ENCODE measurements around the gene LY6G5B. TPM values are rescaled to one million over a fixed set of nuclear protein-coding genes. Genes with fewer than 3 reads are reported as not detected.
"Not testable (repeated sequence)": the region's sequence is repeated elsewhere in the genome, so short reads cannot be mapped to it uniquely, and the experiment has no call there.

The LY6G5B gene
- total and polyA plus RNA-seq, 2 experiments from 2014 or later, result 7.9 to 8.4 TPM

DNA sequence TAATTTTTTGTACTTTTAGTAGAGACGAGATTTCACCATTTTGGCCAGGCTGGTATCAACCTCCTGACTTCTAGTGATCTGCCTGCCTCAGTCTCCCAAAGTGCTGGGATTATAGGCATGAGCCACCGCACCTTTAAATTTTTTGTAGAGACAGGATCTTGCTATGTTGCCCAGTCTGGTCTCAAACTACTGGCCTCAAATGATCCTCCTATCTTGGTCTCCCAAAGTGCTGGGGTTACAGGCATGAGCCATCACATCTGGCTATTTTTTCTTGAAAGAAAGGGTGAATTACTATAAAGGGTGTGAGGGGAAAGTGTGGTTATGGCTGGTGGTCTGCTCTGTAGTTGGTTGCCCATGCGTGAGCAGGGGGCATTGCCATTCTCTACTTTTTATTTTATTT is 38.4 kb downstream of the LY6G5B start (continued):
- no peak for TF ChIP-seq CREB1 (CRISPR knock-in tag; IDR thresholded peaks at IDR 0.05; ENCODE audit: low read depth)

DNA sequence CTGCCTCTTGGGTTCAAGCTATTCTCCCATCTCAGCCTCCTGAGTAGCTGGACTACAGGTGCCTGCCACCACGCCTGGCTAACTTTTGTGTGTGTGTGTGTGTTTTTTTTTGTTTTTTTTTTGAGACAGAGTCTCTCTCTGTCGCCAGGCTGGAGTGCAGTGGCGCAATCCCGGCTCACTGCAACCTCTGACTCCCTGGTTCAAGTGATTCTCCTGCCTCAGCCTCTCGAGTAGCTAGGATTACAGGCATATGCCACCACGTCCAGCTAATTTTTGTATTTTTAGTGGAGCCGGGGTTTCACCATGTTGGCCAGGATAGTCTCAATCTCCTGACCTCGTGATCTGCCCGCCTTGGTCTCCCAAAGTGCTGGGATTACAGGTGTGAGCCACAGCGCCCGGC is 39.4 kb downstream of the LY6G5B start:
- H3K79me2 ChIP-seq (replicated peaks; ENCODE audit: insufficient read depth); H3K9me2 ChIP-seq (ENCODE audit: insufficient read depth); ATAC-seq; H3K4me2 ChIP-seq; H3K27ac ChIP-seq (ENCODE audit: low read depth); H3K27me3 ChIP-seq (ENCODE audit: insufficient read depth); H3K4me3 ChIP-seq; H3K36me3 ChIP-seq (ENCODE audit: insufficient read depth); H3K9me3 Mint-ChIP-seq; DNase-seq (ENCODE audit: low spot score); H3K27ac Mint-ChIP-seq; H3F3A ChIP-seq (replicated peaks; ENCODE audit: low read depth); H4K20me1 ChIP-seq (replicated peaks; ENCODE audit: insufficient read depth); H3K36me3 Mint-ChIP-seq (ENCODE audit: low read depth); H3K4me3 Mint-ChIP-seq; H2AFZ ChIP-seq: not testable (repeated sequence)
- peaks cover 15% of the 10 kb centered on the region for H3K27me3 Mint-ChIP-seq (ENCODE audit: insufficient read depth, low read depth, poor library complexity)
- peaks cover 18% of the 10 kb centered on the region for H3K4me1 Mint-ChIP-seq
- peaks cover 11% of the 10 kb centered on the region for H3K4me1 ChIP-seq (ENCODE audit: insufficient read depth)

DNA sequence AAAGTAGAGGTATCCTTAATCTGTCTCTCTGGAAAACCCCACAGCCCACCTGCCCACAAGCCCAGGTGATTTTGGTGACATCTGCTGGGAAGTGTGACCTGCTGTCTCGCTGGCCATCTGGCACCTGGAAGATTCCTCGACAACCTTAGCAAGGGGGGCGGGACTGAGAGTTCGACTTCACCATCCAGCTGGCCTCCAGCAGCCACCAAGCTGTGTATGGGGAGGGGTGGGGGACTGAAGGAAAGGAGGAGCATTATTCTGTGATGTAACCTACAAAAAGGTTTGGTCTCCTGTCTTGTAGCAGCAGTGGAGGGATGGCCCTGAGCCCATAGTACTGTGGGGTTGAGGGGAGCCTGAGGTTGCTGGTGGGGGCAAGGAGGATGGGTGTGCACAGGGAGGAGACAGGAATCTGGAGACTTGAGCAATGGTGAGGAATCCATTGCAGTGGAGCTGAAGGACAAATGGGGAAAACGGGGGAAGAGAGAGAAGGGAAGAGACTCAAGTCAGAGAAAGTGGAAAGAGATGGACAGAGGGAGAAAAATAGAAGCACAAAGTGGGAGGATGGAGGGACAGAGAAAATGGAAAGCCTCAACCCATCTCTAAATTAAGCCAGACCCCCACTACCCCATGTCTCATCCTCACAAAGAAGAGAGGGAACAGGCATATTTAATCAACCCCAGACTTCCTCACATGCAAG is 40.9 kb downstream of the LY6G5B start:
- Mint-ChIP-seq H3K4me3 (no peak overlapping the region), H3K4me1 (peaks cover 24% of the 10 kb centered on the region), H3K27ac (no peak overlapping the region), H3K9me3 (no peaks in the 10 kb centered on the region), H3K36me3 (ENCODE audit: low read depth) (no peaks in the 10 kb centered on the region), H3K27me3 (ENCODE audit: insufficient read depth, low read depth, poor library complexity) (peaks cover 19% of the 10 kb centered on the region)
- Histone ChIP-seq H3F3A (replicated peaks; ENCODE audit: low read depth) (no peaks in the 10 kb centered on the region), H3K4me3 (no peak overlapping the region), H4K20me1 (replicated peaks; ENCODE audit: insufficient read depth) (no peaks in the 10 kb centered on the region), H3K9me2 (ENCODE audit: insufficient read depth) (no peaks in the 10 kb centered on the region), H2AFZ (no peak overlapping the region), H3K36me3 (ENCODE audit: insufficient read depth) (no peaks in the 10 kb centered on the region), H3K79me2 (replicated peaks; ENCODE audit: insufficient read depth) (no peaks in the 10 kb centered on the region), H3K27me3 (ENCODE audit: insufficient read depth) (no peaks in the 10 kb centered on the region), H3K4me2 (no peak overlapping the region), H3K4me1 (ENCODE audit: insufficient read depth) (peaks cover 20% of the 10 kb centered on the region), H3K27ac (ENCODE audit: low read depth) (no peak overlapping the region)
- no peak for DNase-seq (ENCODE audit: low spot score)
- no peak for ATAC-seq
- TF ChIP-seq, protein P1, sequence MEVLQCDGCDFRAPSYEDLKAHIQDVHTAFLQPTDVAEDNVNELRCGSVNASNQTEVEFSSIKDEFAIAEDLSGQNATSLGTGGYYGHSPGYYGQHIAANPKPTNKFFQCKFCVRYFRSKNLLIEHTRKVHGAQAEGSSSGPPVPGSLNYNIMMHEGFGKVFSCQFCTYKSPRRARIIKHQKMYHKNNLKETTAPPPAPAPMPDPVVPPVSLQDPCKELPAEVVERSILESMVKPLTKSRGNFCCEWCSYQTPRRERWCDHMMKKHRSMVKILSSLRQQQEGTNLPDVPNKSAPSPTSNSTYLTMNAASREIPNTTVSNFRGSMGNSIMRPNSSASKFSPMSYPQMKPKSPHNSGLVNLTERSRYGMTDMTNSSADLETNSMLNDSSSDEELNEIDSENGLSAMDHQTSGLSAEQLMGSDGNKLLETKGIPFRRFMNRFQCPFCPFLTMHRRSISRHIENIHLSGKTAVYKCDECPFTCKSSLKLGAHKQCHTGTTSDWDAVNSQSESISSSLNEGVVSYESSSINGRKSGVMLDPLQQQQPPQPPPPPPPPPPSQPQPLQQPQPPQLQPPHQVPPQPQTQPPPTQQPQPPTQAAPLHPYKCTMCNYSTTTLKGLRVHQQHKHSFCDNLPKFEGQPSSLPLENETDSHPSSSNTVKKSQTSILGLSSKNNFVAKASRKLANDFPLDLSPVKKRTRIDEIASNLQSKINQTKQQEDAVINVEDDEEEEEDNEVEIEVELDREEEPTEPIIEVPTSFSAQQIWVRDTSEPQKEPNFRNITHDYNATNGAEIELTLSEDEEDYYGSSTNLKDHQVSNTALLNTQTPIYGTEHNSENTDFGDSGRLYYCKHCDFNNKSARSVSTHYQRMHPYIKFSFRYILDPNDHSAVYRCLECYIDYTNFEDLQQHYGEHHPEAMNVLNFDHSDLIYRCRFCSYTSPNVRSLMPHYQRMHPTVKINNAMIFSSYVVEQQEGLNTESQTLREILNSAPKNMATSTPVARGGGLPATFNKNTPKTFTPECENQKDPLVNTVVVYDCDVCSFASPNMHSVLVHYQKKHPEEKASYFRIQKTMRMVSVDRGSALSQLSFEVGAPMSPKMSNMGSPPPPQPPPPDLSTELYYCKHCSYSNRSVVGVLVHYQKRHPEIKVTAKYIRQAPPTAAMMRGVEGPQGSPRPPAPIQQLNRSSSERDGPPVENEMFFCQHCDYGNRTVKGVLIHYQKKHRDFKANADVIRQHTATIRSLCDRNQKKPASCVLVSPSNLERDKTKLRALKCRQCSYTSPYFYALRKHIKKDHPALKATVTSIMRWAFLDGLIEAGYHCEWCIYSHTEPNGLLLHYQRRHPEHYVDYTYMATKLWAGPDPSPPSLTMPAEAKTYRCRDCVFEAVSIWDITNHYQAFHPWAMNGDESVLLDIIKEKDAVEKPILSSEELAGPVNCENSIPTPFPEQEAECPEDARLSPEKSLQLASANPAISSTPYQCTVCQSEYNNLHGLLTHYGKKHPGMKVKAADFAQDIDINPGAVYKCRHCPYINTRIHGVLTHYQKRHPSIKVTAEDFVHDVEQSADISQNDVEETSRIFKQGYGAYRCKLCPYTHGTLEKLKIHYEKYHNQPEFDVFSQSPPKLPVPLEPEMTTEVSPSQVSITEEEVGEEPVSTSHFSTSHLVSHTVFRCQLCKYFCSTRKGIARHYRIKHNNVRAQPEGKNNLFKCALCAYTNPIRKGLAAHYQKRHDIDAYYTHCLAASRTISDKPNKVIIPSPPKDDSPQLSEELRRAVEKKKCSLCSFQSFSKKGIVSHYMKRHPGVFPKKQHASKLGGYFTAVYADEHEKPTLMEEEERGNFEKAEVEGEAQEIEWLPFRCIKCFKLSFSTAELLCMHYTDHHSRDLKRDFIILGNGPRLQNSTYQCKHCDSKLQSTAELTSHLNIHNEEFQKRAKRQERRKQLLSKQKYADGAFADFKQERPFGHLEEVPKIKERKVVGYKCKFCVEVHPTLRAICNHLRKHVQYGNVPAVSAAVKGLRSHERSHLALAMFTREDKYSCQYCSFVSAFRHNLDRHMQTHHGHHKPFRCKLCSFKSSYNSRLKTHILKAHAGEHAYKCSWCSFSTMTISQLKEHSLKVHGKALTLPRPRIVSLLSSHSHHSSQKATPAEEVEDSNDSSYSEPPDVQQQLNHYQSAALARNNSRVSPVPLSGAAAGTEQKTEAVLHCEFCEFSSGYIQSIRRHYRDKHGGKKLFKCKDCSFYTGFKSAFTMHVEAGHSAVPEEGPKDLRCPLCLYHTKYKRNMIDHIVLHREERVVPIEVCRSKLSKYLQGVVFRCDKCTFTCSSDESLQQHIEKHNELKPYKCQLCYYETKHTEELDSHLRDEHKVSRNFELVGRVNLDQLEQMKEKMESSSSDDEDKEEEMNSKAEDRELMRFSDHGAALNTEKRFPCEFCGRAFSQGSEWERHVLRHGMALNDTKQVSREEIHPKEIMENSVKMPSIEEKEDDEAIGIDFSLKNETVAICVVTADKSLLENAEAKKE (CRISPR knock-in tag; IDR thresholded peaks at IDR 0.05), result no peak
- TF ChIP-seq, protein P2, sequence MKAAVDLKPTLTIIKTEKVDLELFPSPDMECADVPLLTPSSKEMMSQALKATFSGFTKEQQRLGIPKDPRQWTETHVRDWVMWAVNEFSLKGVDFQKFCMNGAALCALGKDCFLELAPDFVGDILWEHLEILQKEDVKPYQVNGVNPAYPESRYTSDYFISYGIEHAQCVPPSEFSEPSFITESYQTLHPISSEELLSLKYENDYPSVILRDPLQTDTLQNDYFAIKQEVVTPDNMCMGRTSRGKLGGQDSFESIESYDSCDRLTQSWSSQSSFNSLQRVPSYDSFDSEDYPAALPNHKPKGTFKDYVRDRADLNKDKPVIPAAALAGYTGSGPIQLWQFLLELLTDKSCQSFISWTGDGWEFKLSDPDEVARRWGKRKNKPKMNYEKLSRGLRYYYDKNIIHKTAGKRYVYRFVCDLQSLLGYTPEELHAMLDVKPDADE (IDR thresholded peaks at IDR 0.05), result no peak
- TF ChIP-seq ZNF331 (CRISPR knock-in tag; IDR thresholded peaks at IDR 0.05; ENCODE audit: low read depth), result no peak
- TF ChIP-seq, protein P3, sequence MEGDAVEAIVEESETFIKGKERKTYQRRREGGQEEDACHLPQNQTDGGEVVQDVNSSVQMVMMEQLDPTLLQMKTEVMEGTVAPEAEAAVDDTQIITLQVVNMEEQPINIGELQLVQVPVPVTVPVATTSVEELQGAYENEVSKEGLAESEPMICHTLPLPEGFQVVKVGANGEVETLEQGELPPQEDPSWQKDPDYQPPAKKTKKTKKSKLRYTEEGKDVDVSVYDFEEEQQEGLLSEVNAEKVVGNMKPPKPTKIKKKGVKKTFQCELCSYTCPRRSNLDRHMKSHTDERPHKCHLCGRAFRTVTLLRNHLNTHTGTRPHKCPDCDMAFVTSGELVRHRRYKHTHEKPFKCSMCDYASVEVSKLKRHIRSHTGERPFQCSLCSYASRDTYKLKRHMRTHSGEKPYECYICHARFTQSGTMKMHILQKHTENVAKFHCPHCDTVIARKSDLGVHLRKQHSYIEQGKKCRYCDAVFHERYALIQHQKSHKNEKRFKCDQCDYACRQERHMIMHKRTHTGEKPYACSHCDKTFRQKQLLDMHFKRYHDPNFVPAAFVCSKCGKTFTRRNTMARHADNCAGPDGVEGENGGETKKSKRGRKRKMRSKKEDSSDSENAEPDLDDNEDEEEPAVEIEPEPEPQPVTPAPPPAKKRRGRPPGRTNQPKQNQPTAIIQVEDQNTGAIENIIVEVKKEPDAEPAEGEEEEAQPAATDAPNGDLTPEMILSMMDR (conservative IDR thresholded peaks at IDR 0.05; ENCODE audit: low read depth in 2 of 2), result no peak

Data from GM23338 (cell line).